ENCODE results near the gene RAP1GAP.

- TF ChIP-seq POLR2A (IDR thresholded peaks at IDR 0.05) (no peak), POLR2AphosphoS5 (IDR thresholded peaks at IDR 0.05) (peak in 1 of 3 donors; percentile 53), EP300 (IDR thresholded peaks at IDR 0.05) (no peak)
- TF ChIP-seq, protein P1, sequence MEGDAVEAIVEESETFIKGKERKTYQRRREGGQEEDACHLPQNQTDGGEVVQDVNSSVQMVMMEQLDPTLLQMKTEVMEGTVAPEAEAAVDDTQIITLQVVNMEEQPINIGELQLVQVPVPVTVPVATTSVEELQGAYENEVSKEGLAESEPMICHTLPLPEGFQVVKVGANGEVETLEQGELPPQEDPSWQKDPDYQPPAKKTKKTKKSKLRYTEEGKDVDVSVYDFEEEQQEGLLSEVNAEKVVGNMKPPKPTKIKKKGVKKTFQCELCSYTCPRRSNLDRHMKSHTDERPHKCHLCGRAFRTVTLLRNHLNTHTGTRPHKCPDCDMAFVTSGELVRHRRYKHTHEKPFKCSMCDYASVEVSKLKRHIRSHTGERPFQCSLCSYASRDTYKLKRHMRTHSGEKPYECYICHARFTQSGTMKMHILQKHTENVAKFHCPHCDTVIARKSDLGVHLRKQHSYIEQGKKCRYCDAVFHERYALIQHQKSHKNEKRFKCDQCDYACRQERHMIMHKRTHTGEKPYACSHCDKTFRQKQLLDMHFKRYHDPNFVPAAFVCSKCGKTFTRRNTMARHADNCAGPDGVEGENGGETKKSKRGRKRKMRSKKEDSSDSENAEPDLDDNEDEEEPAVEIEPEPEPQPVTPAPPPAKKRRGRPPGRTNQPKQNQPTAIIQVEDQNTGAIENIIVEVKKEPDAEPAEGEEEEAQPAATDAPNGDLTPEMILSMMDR (IDR thresholded peaks at IDR 0.05), result no peak
These were observed 36.9 kb downstream of the RAP1GAP start for GRCh38 chr1:21631944-21632887.

Data from stomach (tissue), 4 donors.